GM12878 (cell line): Measurements from ENCODE around the gene IBTK. TPM values are rescaled to one million over a fixed set of nuclear protein-coding genes. Genes with fewer than 3 reads are reported as not detected.

Experiments used
- polyA plus RNA-seq, 11 experiments: library from polyadenylated mRNA; depleted of rRNA in 4 of 11; unstranded in 6 of 11; stranded (reverse) in 5 of 11; fragments of >200 nt; fragmentation: Nextera tagmentation in 4 of 11; fragmentation: Illumina TruSeq in 1 of 11; extraction: Ambion mirVana in 4 of 11; extraction: Trizol in 1 of 11; gene quantifications; 1 replicate in 1 of 11; 2 replicates in 10 of 11; pipeline versions ENCODE4 v1.2.1 to v1.2.3, GENCODE V29; 2011 to 2016; ENCODE audit warnings: inconsistent platforms in 2 of 11, missing spikeins in 2 of 11, low read depth in 1 of 11
- small RNA-seq: library from RNA; depleted of rRNA; stranded (forward); fragments of <200 nt; gene quantifications from one replicate; pipeline ENCODE3, GENCODE V24; 2014
- total RNA-seq, 4 experiments: library from RNA; depleted of rRNA in 3 of 4; stranded (reverse); fragments of >200 nt in 3 of 4; fragmentation: Illumina TruSeq in 1 of 4; extraction: Trizol in 1 of 4; gene quantifications; 2 replicates each; pipeline versions ENCODE4 v1.2.1 to v1.2.3, GENCODE V29; 2013 to 2021

The IBTK gene
- total and polyA plus RNA-seq, 10 of the 15 experiments (the other 5 are each of a cell fraction or from before 2014, with no cell fraction given) = 12.0 to 32.1 (median 20.9) TPM

Small RNA genes within 50 kb of the gene (small RNA-seq; reads per million reads assigned to genes)
- gene RNU6-130P = not detected

Other genes starting within 250 kb of the IBTK start
- gene TPBG, start 116.1 kb upstream of the IBTK start, total RNA-seq (2014; rRNA removed) = 0.73 and 1.1 TPM in 2 replicates
- gene TPBG, start 116.1 kb upstream of the IBTK start, total RNA-seq (2014; rRNA removed; fragmentation: Illumina TruSeq; extraction: Trizol) = 0.18 and 0.27 TPM in 2 replicates
- gene TPBG, start 116.1 kb upstream of the IBTK start, total RNA-seq (2021) = 0.48 and 0.59 TPM in 2 replicates
- gene TPBG, start 116.1 kb upstream of the IBTK start, polyA plus RNA-seq (2011; rRNA removed) = 0.58 and 0.75 TPM in 2 replicates
- 0.47 and 0.76 TPM in 2 replicates for gene TPBG, start 116.1 kb upstream of the IBTK start, polyA plus RNA-seq (2014; fragmentation: Illumina TruSeq; extraction: Trizol)
- under 1 TPM; 0.06 to 0.33 TPM for gene TPBG, start 116.1 kb upstream of the IBTK start, polyA plus RNA-seq (2014; fragmentation: Nextera tagmentation; extraction: Ambion mirVana)
- 0.79 and 0.86 TPM in 2 replicates for gene TPBG, start 116.1 kb upstream of the IBTK start, polyA plus RNA-seq (2014; rRNA removed)
- under 1 TPM; 0.82 to 0.98 TPM for gene TPBG, start 116.1 kb upstream of the IBTK start, polyA plus RNA-seq (2016; fragmentation: Nextera tagmentation; extraction: Ambion mirVana)